D721Med (cell line): ENCODE measurements around the gene GALNT10.
A peak's percentile ranks its signal among the peaks of the same experiment; 100 is the strongest.

Experiments used
- DNase-seq: peaks from one replicate; pipeline ENCODE4 v3.0.0; 2011; ENCODE audit warnings: low spot score; ENCODE audit not compliant: insufficient read length
- FAIRE-seq: peaks from 2 replicates; lab custom pipeline; 2011; peaks lifted over from hg19 to GRCh38; lab: Jason Lieb, UNC
- CTCF ChIP-seq: IDR thresholded peaks from 2 replicates; pipeline ENCODE4 v1.5.1; 2012; ENCODE audit warnings: mild to moderate bottlenecking, control low read depth; ENCODE audit not compliant: insufficient read depth; ENCODE audit errors: missing control alignments

Gene GALNT10

GRCh38 chr5:154466671-154467070 lies 276.1 kb downstream of the GALNT10 start:
- no peak for DNase-seq
- no peak for FAIRE-seq
- TF ChIP-seq CTCF: no peak

- TF ChIP-seq CTCF: peak; percentile 90
- DNase-seq (peak; percentile 88), FAIRE-seq (no peak)
These were observed 277.3 kb downstream of the GALNT10 start for GRCh38 chr5:154467655-154468354.

- TF ChIP-seq CTCF: no peak
- no peak for FAIRE-seq
- no peak for DNase-seq
These were observed 279.6 kb downstream of the GALNT10 start for GRCh38 chr5:154470137-154470536.
